Measurements from ENCODE around the gene PPFIA4.

- TF ChIP-seq CTCF (IDR thresholded peaks at IDR 0.05; ENCODE audit: low read length): no peak
- TF ChIP-seq EZH2 (optimal IDR thresholded peaks at IDR 0.05; ENCODE audit: low read depth, low read length): no peak
Measured at GRCh38 chr1:203069030-203069747, 42.9 kb downstream of the PPFIA4 start.

All from MM.1S (cell line).